Liver (tissue), 9 donors: ENCODE measurements around the gene NPC1L1. TPM values are rescaled to one million over a fixed set of nuclear protein-coding genes. Genes with fewer than 3 reads are reported as not detected.

Source experiments
- DNase-seq: peaks from one replicate; pipeline ENCODE4 v3.0.0-alpha.2; 2017; ENCODE audit warnings: low spot score
- H3K27ac ChIP-seq, 2 donors: one replicate each; pipeline ENCODE4 v1.7.0; 2013; ENCODE audit warnings: inconsistent platforms in 2 of 2, low read length in 2 of 2, control low read depth in 1 of 2, low read depth in 1 of 2, mild to moderate bottlenecking in 1 of 2
- H3K27me3 ChIP-seq, 4 donors: one replicate each; pipeline versions ENCODE4 v1.6.1 to v1.7.0; 2013; ENCODE audit warnings: low read length in 3 of 4, inconsistent platforms in 1 of 4, mild to moderate bottlenecking in 1 of 4, moderate library complexity in 1 of 4; ENCODE audit not compliant: control insufficient read depth in 4 of 4, insufficient read depth in 4 of 4
- H3K36me3 ChIP-seq, 4 donors: one replicate each; pipeline versions ENCODE4 v1.6.1 to v1.7.0; 2013; ENCODE audit warnings: low read length in 3 of 4, mild to moderate bottlenecking in 3 of 4, low read depth in 1 of 4, moderate library complexity in 1 of 4; ENCODE audit not compliant: control insufficient read depth in 4 of 4, insufficient read depth in 3 of 4
- H3K4me1 ChIP-seq, 4 donors: one replicate each; pipeline versions ENCODE4 v1.6.1 to v1.7.0; 2013; ENCODE audit warnings: low read length in 3 of 4, mild to moderate bottlenecking in 3 of 4, moderate library complexity in 1 of 4; ENCODE audit not compliant: control insufficient read depth in 4 of 4, insufficient read depth in 4 of 4
- H3K4me3 ChIP-seq, 3 donors: one replicate each; pipeline versions ENCODE4 v1.6.1 to v1.7.0; 2013; ENCODE audit warnings: low read length in 3 of 3, control low read depth in 1 of 3, low read depth in 1 of 3, mild to moderate bottlenecking in 1 of 3
- H3K9ac ChIP-seq, 2 donors: one replicate each; pipeline ENCODE4 v1.7.0; 2013; ENCODE audit warnings: low read length in 2 of 2, mild to moderate bottlenecking in 2 of 2, moderate library complexity in 2 of 2, control low read depth in 1 of 2, low read depth in 1 of 2
- H3K9me3 ChIP-seq, 4 donors: one replicate each; pipeline versions ENCODE4 v1.6.1 to v1.7.0; 2013; ENCODE audit warnings: low read length in 3 of 4; ENCODE audit not compliant: control insufficient read depth in 4 of 4
- EGR1 ChIP-seq, 2 donors: IDR thresholded peaks; 2 replicates each; pipeline ENCODE4 v1.6.1; 2016 to 2018; ENCODE audit warnings: antibody characterized with exemption in 2 of 2, low read depth in 2 of 2
- FOXA1 ChIP-seq: IDR thresholded peaks from 2 replicates; pipeline ENCODE4 v1.6.1; 2016; ENCODE audit warnings: antibody characterized with exemption
- FOXA2 ChIP-seq: IDR thresholded peaks from 2 replicates; pipeline ENCODE4 v1.6.1; 2016; ENCODE audit warnings: antibody characterized with exemption
- GABPA ChIP-seq, 2 donors: IDR thresholded peaks in 1 of 2; conservative IDR thresholded peaks in 1 of 2; 2 replicates each; pipeline ENCODE4 v1.6.1; 2016; ENCODE audit warnings: antibody characterized with exemption in 2 of 2, mild to moderate bottlenecking in 1 of 2, moderate library complexity in 1 of 2
- HNF4A ChIP-seq, 2 donors: conservative IDR thresholded peaks; 2 replicates each; pipeline ENCODE4 v1.6.1; 2016; ENCODE audit warnings: antibody characterized with exemption in 2 of 2, mild to moderate bottlenecking in 2 of 2
- HNF4G ChIP-seq: IDR thresholded peaks from 2 replicates; pipeline ENCODE4 v1.6.1; 2016; ENCODE audit warnings: antibody characterized with exemption
- JUND ChIP-seq, 2 donors: IDR thresholded peaks; 2 replicates each; pipeline ENCODE4 v1.6.1; 2016; ENCODE audit warnings: antibody characterized with exemption in 2 of 2
- NR2F2 ChIP-seq: IDR thresholded peaks from 2 replicates; pipeline ENCODE4 v1.6.1; 2016; ENCODE audit warnings: antibody characterized with exemption
- RAD21 ChIP-seq, 2 donors: IDR thresholded peaks; 2 replicates each; pipeline ENCODE4 v1.6.1; 2016; ENCODE audit warnings: antibody characterized with exemption in 2 of 2, mild to moderate bottlenecking in 2 of 2
- RXRA ChIP-seq, 2 donors: IDR thresholded peaks; 2 replicates each; pipeline ENCODE4 v1.6.1; 2017 to 2018; ENCODE audit warnings: antibody characterized with exemption in 2 of 2, mild to moderate bottlenecking in 1 of 2
- SP1 ChIP-seq: IDR thresholded peaks from 2 replicates; pipeline ENCODE4 v1.6.1; 2018; ENCODE audit warnings: antibody characterized with exemption, mild to moderate bottlenecking
- TAF1 ChIP-seq: conservative IDR thresholded peaks from 2 replicates; pipeline ENCODE4 v1.6.1; 2016; ENCODE audit warnings: antibody characterized with exemption, mild to moderate bottlenecking
- YY1 ChIP-seq: IDR thresholded peaks from 2 replicates; pipeline ENCODE4 v1.6.1; 2016; ENCODE audit warnings: antibody characterized with exemption, mild to moderate bottlenecking
- WGBS: extraction: QIAGEN DNeasy Blood & Tissue Kit; methylation state at CpG from one replicate; pipeline ENCODE4 v1.1.7; 2013; 5-methylcytosine and 5-hydroxymethylcytosine counted together
- polyA plus RNA-seq, 2 donors: library from polyadenylated mRNA; stranded (reverse) in 1 of 2; unstranded in 1 of 2; fragments of 200-250 nt in 1 of 2; fragments of >200 nt in 1 of 2; fragmentation: Nextera tagmentation in 1 of 2; extraction: Ambion mirVana in 1 of 2; gene quantifications; one replicate each; pipeline versions ENCODE4 v1.2.1 to v1.2.3, GENCODE V29; 2013 to 2015
- total RNA-seq, 2 donors: library from RNA; depleted of rRNA; stranded (reverse); fragments of >200 nt; gene quantifications; one replicate each; pipeline ENCODE4 v1.2.3, GENCODE V29; 2014
- TF ChIP-seq, protein P1 (sequence below): fragments of 150-350 bp; IDR thresholded peaks from 2 replicates; pipeline ENCODE4 v1.5.1; 2017; ENCODE audit warnings: improper control_type of control experiment, low read depth, low read length; ENCODE audit not compliant: missing input control
- TF ChIP-seq, protein P2 (sequence below): IDR thresholded peaks from 2 replicates; pipeline ENCODE4 v1.6.1; 2016; ENCODE audit warnings: antibody characterized with exemption
- TF ChIP-seq, protein P3 (sequence below): IDR thresholded peaks from 2 replicates; pipeline ENCODE4 v1.6.1; 2016; ENCODE audit warnings: antibody characterized with exemption
- TF ChIP-seq, protein P4 (sequence below): IDR thresholded peaks from 2 replicates; pipeline ENCODE4 v1.6.1; 2016; ENCODE audit warnings: antibody characterized with exemption, mild to moderate bottlenecking
- donor health status: healthy.
- donor health status: healthy.
- donor health status: healthy.
- donor health status: healthy.
- donor health status: healthy.

Gene NPC1L1
- total and polyA plus RNA-seq, 4 donors = 7.2 to 22.1 (median 15.3) TPM

DNA sequence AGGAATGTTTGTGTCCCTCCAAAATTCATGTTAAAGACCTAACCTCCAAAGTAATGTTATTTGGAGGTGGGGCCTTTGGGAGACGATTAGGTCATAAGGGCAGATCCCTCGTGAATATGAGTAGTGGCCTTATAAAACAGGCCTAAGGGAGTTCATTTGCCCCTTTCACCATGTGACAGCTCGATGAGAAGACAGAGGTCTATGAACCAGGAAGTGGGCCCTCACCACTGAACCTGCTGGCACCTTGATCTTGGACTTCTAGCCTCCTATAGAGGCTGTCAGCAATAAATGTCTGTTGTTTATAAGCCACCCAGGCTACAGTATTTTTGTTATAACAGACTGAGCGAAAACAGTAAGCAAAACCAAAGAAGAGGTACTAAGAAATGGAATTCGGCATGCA, 64.8 kb downstream of the NPC1L1 start:
- Histone ChIP-seq H3K36me3 (peaks cover 0 to 30% (median 9%) of the 10 kb centered on the region in 4 donors), H3K27me3 (no peaks in the 10 kb centered on the region), H3K9ac (no peak overlapping the region), H3K27ac (no peak overlapping the region), H3K4me3 (no peak overlapping the region), H3K9me3 (no peaks in the 10 kb centered on the region), H3K4me1 (peaks cover 0 to 24% (median 16%) of the 10 kb centered on the region in 4 donors)
- DNase-seq = no peak
- TF ChIP-seq RXRA (IDR thresholded peaks at IDR 0.05) (no peak), HNF4A (conservative IDR thresholded peaks at IDR 0.05) (no peak), FOXA1 (no peak), HNF4G (no peak)
- TF ChIP-seq, protein P1, sequence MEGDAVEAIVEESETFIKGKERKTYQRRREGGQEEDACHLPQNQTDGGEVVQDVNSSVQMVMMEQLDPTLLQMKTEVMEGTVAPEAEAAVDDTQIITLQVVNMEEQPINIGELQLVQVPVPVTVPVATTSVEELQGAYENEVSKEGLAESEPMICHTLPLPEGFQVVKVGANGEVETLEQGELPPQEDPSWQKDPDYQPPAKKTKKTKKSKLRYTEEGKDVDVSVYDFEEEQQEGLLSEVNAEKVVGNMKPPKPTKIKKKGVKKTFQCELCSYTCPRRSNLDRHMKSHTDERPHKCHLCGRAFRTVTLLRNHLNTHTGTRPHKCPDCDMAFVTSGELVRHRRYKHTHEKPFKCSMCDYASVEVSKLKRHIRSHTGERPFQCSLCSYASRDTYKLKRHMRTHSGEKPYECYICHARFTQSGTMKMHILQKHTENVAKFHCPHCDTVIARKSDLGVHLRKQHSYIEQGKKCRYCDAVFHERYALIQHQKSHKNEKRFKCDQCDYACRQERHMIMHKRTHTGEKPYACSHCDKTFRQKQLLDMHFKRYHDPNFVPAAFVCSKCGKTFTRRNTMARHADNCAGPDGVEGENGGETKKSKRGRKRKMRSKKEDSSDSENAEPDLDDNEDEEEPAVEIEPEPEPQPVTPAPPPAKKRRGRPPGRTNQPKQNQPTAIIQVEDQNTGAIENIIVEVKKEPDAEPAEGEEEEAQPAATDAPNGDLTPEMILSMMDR = no peak
- WGBS = 57% methylated on average over 5 of the region's 5 CpGs

DNA sequence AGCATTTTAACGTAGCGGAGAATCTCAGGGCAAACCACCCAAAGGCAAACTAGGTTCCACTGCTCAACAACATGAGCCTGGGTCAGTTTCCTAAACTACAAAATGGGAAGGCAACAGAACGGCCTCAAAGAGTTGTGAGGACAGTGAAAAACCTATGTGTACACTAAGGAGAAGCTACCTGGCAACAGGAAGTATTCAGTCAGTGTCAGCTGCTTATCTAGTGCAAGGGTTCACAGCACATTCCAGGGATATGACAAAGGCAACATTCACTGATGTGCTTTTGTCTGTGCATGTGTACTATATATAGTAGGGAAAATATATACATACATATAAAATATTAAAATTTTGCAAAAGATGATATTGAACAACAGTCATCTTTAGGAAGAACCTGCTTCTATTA, 67.8 kb downstream of the NPC1L1 start:
- Histone ChIP-seq H3K27ac (peak overlapping the region in 1 of 2 donors; percentile 42), H3K36me3 (peaks cover 0 to 9% (median under 1%) of the 10 kb centered on the region in 4 donors), H3K27me3 (no peaks in the 10 kb centered on the region), H3K4me3 (no peak overlapping the region), H3K9ac (no peak overlapping the region), H3K9me3 (no peaks in the 10 kb centered on the region), H3K4me1 (peaks cover 5 to 50% (median 36%) of the 10 kb centered on the region in 4 donors)
- TF ChIP-seq HNF4A (conservative IDR thresholded peaks at IDR 0.05) = peak in 1 of 2 donors; percentile 32
- TF ChIP-seq HNF4G = no peak
- no peak for DNase-seq
- 81% methylated on average over 3 of the region's 3 CpGs for WGBS

DNA sequence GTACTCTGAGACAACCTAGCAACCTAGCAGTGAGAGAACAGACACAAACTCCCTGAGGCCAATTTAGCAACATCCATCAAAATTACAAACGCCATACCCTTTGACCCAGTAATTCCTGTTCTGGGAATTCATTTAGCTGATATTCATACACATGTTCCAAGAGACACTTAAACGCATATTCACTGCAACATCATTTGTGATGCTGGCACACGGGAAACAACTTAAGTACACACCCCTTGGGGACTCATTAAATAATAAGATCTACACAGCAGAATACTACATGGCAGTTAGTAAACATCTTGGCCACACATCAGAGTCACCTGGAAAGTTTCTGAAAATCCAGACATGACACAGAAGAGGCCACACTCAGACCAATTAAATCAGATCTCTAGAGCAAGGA, 68.3 kb downstream of the NPC1L1 start:
- H3K9me3 ChIP-seq = no peaks in the 10 kb centered on the region
- H3K4me3 ChIP-seq = no peak overlapping the region
- TF ChIP-seq GABPA (IDR thresholded peaks at IDR 0.05 in 1 of 2, conservative IDR thresholded peaks at IDR 0.05 in 1 of 2) = no peak
- no peak for TF ChIP-seq FOXA1
- TF ChIP-seq, protein P2, sequence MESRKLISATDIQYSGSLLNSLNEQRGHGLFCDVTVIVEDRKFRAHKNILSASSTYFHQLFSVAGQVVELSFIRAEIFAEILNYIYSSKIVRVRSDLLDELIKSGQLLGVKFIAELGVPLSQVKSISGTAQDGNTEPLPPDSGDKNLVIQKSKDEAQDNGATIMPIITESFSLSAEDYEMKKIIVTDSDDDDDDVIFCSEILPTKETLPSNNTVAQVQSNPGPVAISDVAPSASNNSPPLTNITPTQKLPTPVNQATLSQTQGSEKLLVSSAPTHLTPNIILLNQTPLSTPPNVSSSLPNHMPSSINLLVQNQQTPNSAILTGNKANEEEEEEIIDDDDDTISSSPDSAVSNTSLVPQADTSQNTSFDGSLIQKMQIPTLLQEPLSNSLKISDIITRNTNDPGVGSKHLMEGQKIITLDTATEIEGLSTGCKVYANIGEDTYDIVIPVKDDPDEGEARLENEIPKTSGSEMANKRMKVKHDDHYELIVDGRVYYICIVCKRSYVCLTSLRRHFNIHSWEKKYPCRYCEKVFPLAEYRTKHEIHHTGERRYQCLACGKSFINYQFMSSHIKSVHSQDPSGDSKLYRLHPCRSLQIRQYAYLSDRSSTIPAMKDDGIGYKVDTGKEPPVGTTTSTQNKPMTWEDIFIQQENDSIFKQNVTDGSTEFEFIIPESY = no peak
- no peak for TF ChIP-seq FOXA2
- TF ChIP-seq, protein P3, sequence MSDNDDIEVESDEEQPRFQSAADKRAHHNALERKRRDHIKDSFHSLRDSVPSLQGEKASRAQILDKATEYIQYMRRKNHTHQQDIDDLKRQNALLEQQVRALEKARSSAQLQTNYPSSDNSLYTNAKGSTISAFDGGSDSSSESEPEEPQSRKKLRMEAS = no peak
- TF ChIP-seq JUND (IDR thresholded peaks at IDR 0.05) = no peak
- TF ChIP-seq TAF1 = no peak
- TF ChIP-seq RAD21 (IDR thresholded peaks at IDR 0.05) = no peak
- TF ChIP-seq, protein P1 = no peak
- TF ChIP-seq, protein P4, sequence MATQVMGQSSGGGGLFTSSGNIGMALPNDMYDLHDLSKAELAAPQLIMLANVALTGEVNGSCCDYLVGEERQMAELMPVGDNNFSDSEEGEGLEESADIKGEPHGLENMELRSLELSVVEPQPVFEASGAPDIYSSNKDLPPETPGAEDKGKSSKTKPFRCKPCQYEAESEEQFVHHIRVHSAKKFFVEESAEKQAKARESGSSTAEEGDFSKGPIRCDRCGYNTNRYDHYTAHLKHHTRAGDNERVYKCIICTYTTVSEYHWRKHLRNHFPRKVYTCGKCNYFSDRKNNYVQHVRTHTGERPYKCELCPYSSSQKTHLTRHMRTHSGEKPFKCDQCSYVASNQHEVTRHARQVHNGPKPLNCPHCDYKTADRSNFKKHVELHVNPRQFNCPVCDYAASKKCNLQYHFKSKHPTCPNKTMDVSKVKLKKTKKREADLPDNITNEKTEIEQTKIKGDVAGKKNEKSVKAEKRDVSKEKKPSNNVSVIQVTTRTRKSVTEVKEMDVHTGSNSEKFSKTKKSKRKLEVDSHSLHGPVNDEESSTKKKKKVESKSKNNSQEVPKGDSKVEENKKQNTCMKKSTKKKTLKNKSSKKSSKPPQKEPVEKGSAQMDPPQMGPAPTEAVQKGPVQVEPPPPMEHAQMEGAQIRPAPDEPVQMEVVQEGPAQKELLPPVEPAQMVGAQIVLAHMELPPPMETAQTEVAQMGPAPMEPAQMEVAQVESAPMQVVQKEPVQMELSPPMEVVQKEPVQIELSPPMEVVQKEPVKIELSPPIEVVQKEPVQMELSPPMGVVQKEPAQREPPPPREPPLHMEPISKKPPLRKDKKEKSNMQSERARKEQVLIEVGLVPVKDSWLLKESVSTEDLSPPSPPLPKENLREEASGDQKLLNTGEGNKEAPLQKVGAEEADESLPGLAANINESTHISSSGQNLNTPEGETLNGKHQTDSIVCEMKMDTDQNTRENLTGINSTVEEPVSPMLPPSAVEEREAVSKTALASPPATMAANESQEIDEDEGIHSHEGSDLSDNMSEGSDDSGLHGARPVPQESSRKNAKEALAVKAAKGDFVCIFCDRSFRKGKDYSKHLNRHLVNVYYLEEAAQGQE = no peak
- no peak for TF ChIP-seq HNF4G
- no peak for TF ChIP-seq NR2F2
- TF ChIP-seq SP1 = no peak
- TF ChIP-seq YY1 = no peak
- no peak for TF ChIP-seq EGR1 (IDR thresholded peaks at IDR 0.05; ENCODE audit: low read depth in 2 of 2)
- peak overlapping the region in 1 of 2 donors; percentile 42 for H3K27ac ChIP-seq
- peaks cover 0 to 7% (median under 1%) of the 10 kb centered on the region in 4 donors for H3K36me3 ChIP-seq
- H3K4me1 ChIP-seq = peaks cover 5 to 50% (median 36%) of the 10 kb centered on the region in 4 donors
- H3K27me3 ChIP-seq = no peaks in the 10 kb centered on the region
- no peak overlapping the region for H3K9ac ChIP-seq
- DNase-seq = no peak
- 46% methylated on average over 3 of the region's 3 CpGs for WGBS
